PC-9 (cell line): Measurements from ENCODE around the gene SMIM20. TPM values are rescaled to one million over a fixed set of nuclear protein-coding genes. Genes with fewer than 3 reads are reported as not detected.

Experiments
- BruUV-seq: library from RNA; stranded (reverse); fragments of 400-500 nt; replicated peaks from 2 replicates; lab custom pipeline; 2021; lab: Mats Ljungman, UMichigan
- CTCF ChIA-PET: fragments of 300-600 bp; sonication (Branson Sonifier 250); formaldehyde crosslinking; loops from one replicate; lab custom pipeline; 2022; ENCODE audit warnings: antibody characterized with exemption; lab: Charles Lee
- POLR2A ChIA-PET: fragments of 300-600 bp; sonication (Branson Sonifier 250); formaldehyde crosslinking; loops from one replicate; lab custom pipeline; 2022; ENCODE audit warnings: antibody characterized with exemption; ENCODE audit not compliant: unreplicated experiment; lab: Charles Lee
- DNase-seq, 2 experiments: peaks; one replicate each; pipeline versions ENCODE4 v3.0.0 to v3.0.0-alpha.2; 2015 to 2022; ENCODE audit warnings: mixed read lengths in 1 of 2
- H2AFZ ChIP-seq: fragments of 200-600 bp; sonication (generic); 2 replicates; pipeline ENCODE4 v1.8.1; 2017; ENCODE audit warnings: antibody characterized with exemption
- H3F3A ChIP-seq: fragments of 200-600 bp; sonication (generic); 2 replicates; pipeline ENCODE4 v1.8.1; 2017; ENCODE audit warnings: antibody characterized with exemption, mild to moderate bottlenecking, low read depth; ENCODE audit not compliant: insufficient read depth
- H3K27ac ChIP-seq: fragments of 200-600 bp; sonication (generic); 2 replicates; pipeline ENCODE4 v1.6.1; 2016; ENCODE audit warnings: mixed run types
- H3K27me3 ChIP-seq: fragments of 200-600 bp; sonication (generic); 2 replicates; pipeline ENCODE4 v1.6.1; 2016; ENCODE audit warnings: low read depth, mixed run types; ENCODE audit not compliant: insufficient read depth
- H3K36me3 ChIP-seq: fragments of 200-600 bp; sonication (generic); 2 replicates; pipeline ENCODE4 v1.6.1; 2016; ENCODE audit warnings: low read depth, mixed run types
- H3K4me1 ChIP-seq: fragments of 200-600 bp; sonication (generic); replicated peaks from 2 replicates; pipeline ENCODE4 v1.6.1; 2016; ENCODE audit warnings: mixed run types; ENCODE audit not compliant: insufficient read depth
- H3K4me2 ChIP-seq: fragments of 200-600 bp; sonication (generic); 2 replicates; pipeline ENCODE4 v1.6.1; 2017; ENCODE audit warnings: mixed run types
- H3K4me3 ChIP-seq: fragments of 200-600 bp; sonication (generic); 2 replicates; pipeline ENCODE4 v1.6.1; 2016; ENCODE audit warnings: mixed run types
- H3K79me2 ChIP-seq: fragments of 200-600 bp; sonication (generic); 2 replicates; pipeline ENCODE4 v1.6.1; 2017; ENCODE audit warnings: low read depth, mixed run types
- H3K9me2 ChIP-seq: fragments of 200-600 bp; sonication (generic); 2 replicates; pipeline ENCODE4 v1.8.1; 2017; ENCODE audit warnings: mild to moderate bottlenecking; ENCODE audit not compliant: insufficient read depth
- H3K9me3 ChIP-seq: fragments of 200-600 bp; sonication (generic); 2 replicates; pipeline ENCODE4 v1.8.1; 2016; ENCODE audit warnings: low read depth; ENCODE audit not compliant: insufficient read depth
- H4K20me1 ChIP-seq: fragments of 200-600 bp; sonication (generic); 2 replicates; pipeline ENCODE4 v1.8.1; 2017; ENCODE audit not compliant: insufficient read depth
- CTCF ChIP-seq: fragments of 200-600 bp; sonication (generic); conservative IDR thresholded peaks from 2 replicates; pipeline ENCODE4 v1.6.1; 2017; ENCODE audit warnings: mixed run types, antibody characterized with exemption, mild to moderate bottlenecking, moderate library complexity
- EZH2 ChIP-seq: fragments of 200-600 bp; sonication (generic); IDR thresholded peaks from 2 replicates; pipeline ENCODE4 v1.8.0; 2017; ENCODE audit warnings: antibody characterized with exemption, low read depth
- intact Hi-C: fragments of 100-400 bp; cut with micrococcal nuclease; formaldehyde crosslinking; loops from one replicate; pipeline ENCODE4 v1.10.0; 2022; ENCODE audit not compliant: unreplicated experiment
- total RNA-seq: library from RNA; stranded (reverse); gene quantifications from 2 replicates; pipeline ENCODE4 v1.2.3, GENCODE V29; 2021

The SMIM20 gene
- total RNA-seq, 1 experiment from 2014 or later, result 44.2 TPM

DNA sequence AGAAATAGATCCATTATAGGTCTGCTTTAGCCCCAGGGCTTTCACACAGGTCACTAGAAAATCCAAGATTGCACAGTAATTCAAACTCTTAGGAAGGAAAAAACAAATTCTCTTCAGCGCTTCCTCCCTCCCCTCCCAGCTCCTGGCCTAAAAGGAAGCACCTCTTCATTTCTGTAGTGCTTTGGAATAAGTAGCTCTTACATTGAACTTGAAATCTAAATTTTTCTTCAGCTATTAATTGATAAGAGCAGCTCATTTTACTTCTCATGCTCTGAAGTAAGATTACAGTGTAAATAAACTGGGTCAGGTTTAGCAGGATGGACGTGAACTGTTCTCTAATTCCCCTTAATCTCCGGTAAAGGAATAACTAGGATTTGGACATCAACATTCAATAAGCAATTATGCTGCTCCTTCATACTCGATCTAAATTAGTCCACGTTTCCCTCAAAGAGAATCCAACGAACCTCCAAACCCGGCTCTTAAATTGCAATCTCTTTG, 40.3 kb upstream of the SMIM20 start:
- Histone ChIP-seq H3F3A (no peaks in the 10 kb centered on the region), H3K4me1 (no peaks in the 10 kb centered on the region), H3K9me2 (no peaks in the 10 kb centered on the region), H3K9me3 (no peaks in the 10 kb centered on the region), H3K79me2 (no peaks in the 10 kb centered on the region), H3K27ac (no peak overlapping the region), H4K20me1 (no peaks in the 10 kb centered on the region), H2AFZ (no peak overlapping the region), H3K4me2 (no peak overlapping the region), H3K27me3 (no peaks in the 10 kb centered on the region), H3K36me3 (no peaks in the 10 kb centered on the region), H3K4me3 (no peak overlapping the region)
- ChIA-PET POLR2A (no interaction called here), CTCF (no interaction called here)
- no TSS peak for BruUV-seq
- TF ChIP-seq CTCF (no peak), EZH2 (no peak)
- intact Hi-C loops, result no loop called here
- DNase-seq, result no peak

- no peak overlapping the region for H3K4me3 ChIP-seq
- H3K79me2 ChIP-seq, result no peaks in the 10 kb centered on the region
- no peaks in the 10 kb centered on the region for H3K27me3 ChIP-seq
- no peak for DNase-seq
- H4K20me1 ChIP-seq, result no peaks in the 10 kb centered on the region
- POLR2A ChIA-PET, result no interaction called here
- intact Hi-C loops, result no loop called here
- no peak overlapping the region for H3K4me2 ChIP-seq
- H3K27ac ChIP-seq, result no peak overlapping the region
- H3K9me3 ChIP-seq, result no peaks in the 10 kb centered on the region
- BruUV-seq, result no TSS peak
- H3K9me2 ChIP-seq, result no peaks in the 10 kb centered on the region
- no peak overlapping the region for H2AFZ ChIP-seq
- H3K4me1 ChIP-seq, result no peaks in the 10 kb centered on the region
- TF ChIP-seq CTCF (no peak), EZH2 (no peak)
- CTCF ChIA-PET, result no interaction called here
- no peaks in the 10 kb centered on the region for H3F3A ChIP-seq
- no peaks in the 10 kb centered on the region for H3K36me3 ChIP-seq
Measured at GRCh38 chr4:25874655-25875054, 39.4 kb upstream of the SMIM20 start.

DNA sequence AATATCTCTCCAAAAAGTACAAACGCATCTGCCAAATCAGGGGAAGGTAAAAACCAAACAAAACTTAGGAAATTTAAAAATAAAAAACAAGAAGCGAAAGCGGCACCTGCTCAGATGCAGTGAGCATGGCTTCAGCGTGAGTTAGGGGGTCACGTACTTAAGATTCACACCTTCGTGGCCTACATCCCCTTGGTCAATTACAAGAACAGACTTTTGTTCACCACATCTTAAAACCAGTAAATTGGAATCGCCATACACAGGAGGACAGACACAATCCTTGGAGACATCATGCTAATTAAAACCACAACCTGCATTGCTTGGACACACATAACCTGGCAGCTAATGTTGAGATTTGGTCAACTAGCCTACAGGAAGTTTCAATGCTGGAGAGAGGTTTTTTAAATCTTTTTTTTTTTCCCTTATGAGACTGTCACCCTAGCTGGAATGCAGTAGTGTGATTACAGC, 38.7 kb upstream of the SMIM20 start:
- Histone ChIP-seq H2AFZ (no peak overlapping the region), H4K20me1 (no peaks in the 10 kb centered on the region), H3K9me3 (no peaks in the 10 kb centered on the region), H3K36me3 (no peaks in the 10 kb centered on the region), H3K4me2 (no peak overlapping the region), H3K27ac (no peak overlapping the region), H3F3A (no peaks in the 10 kb centered on the region), H3K79me2 (no peaks in the 10 kb centered on the region), H3K4me1 (no peaks in the 10 kb centered on the region), H3K27me3 (no peaks in the 10 kb centered on the region), H3K4me3 (no peak overlapping the region), H3K9me2 (no peaks in the 10 kb centered on the region)
- no peak for DNase-seq
- CTCF ChIA-PET, result no interaction called here
- intact Hi-C loops, result no loop called here
- BruUV-seq, result no TSS peak
- TF ChIP-seq CTCF, result no peak
- TF ChIP-seq EZH2, result no peak
- POLR2A ChIA-PET, result no interaction called here
